K562 (cell line): Measurements from ENCODE around the gene GALNT5. TPM values are rescaled to one million over a fixed set of nuclear protein-coding genes. Genes with fewer than 3 reads are reported as not detected.

Source experiments
- BACH1 ChIP-seq: fragments of 200-800 bp; sonication (Bioruptor generic); IDR thresholded peaks from 2 replicates; pipeline ENCODE4 v1.6.1; 2016; ENCODE audit warnings: missing genetic modification characterization, missing compliant biosample characterization
- BRD4 ChIP-seq: fragments of 200-600 bp; sonication (generic); IDR thresholded peaks from 2 replicates; pipeline ENCODE4 v1.6.1; 2017; ENCODE audit warnings: inconsistent platforms
- CREB3L1 ChIP-seq: fragments of 450-650 bp; IDR thresholded peaks from 2 replicates; pipeline ENCODE4 v1.6.1; 2014; ENCODE audit warnings: low read depth, mild to moderate bottlenecking, moderate library complexity, borderline replicate concordance
- EGR1 ChIP-seq: fragments of 450-650 bp; conservative IDR thresholded peaks from 2 replicates; pipeline ENCODE4 v1.6.1; 2017; ENCODE audit warnings: mild to moderate bottlenecking
- FOXA1 ChIP-seq: fragments of 450-650 bp; IDR thresholded peaks from 2 replicates; pipeline ENCODE4 v1.6.1; 2016; ENCODE audit warnings: mild to moderate bottlenecking, borderline replicate concordance
- GMEB1 ChIP-seq: fragments of 250-450 bp; sonication (Bioruptor Pico); IDR thresholded peaks from 2 replicates; pipeline ENCODE4 v1.4.0; 2020; ENCODE audit warnings: mild to moderate bottlenecking
- KAT7 ChIP-seq: sonication (generic); formaldehyde crosslinking; IDR thresholded peaks from 2 replicates; pipeline ENCODE4 v1.8.0; 2022; ENCODE audit warnings: missing genetic modification reagents, mild to moderate bottlenecking, borderline replicate concordance
- MEIS2 ChIP-seq: fragments of 450-650 bp; IDR thresholded peaks from 2 replicates; pipeline ENCODE4 v1.6.1; 2014; ENCODE audit warnings: mild to moderate bottlenecking; ENCODE audit not compliant: partially characterized antibody
- MIER1 ChIP-seq: fragments of 450-650 bp; IDR thresholded peaks from 2 replicates; pipeline ENCODE4 v1.6.1; 2016; ENCODE audit warnings: antibody characterized with exemption, mild to moderate bottlenecking, low read depth
- MLX ChIP-seq, 2 experiments: fragments of 450-650 bp in 1 of 2; sonication (generic) in 1 of 2; formaldehyde crosslinking; conservative IDR thresholded peaks; 2 replicates each; pipeline versions ENCODE4 v1.4.0 to v1.8.1; 2020 to 2022; ENCODE audit warnings: mild to moderate bottlenecking in 1 of 2, missing genetic modification reagents in 1 of 2
- SIRT6 ChIP-seq: IDR thresholded peaks from one replicate; pipeline ENCODE4 v1.6.1; 2012; ENCODE audit warnings: low read depth, mild to moderate bottlenecking, control low read depth, inconsistent platforms, low read length, moderate library complexity
- ZBTB43 ChIP-seq: sonication (generic); formaldehyde crosslinking; IDR thresholded peaks from 2 replicates; pipeline ENCODE4 v1.8.0; 2023; ENCODE audit warnings: mild to moderate bottlenecking, missing genetic modification reagents
- ZNF184 ChIP-seq: sonication (generic); formaldehyde crosslinking; IDR thresholded peaks from 2 replicates; pipeline ENCODE4 v1.5.0; 2020; ENCODE audit warnings: missing genetic modification reagents
- polyA plus RNA-seq, 8 experiments: library from polyadenylated mRNA; depleted of rRNA in 4 of 8; stranded (reverse) in 5 of 8; unstranded in 3 of 8; fragments of >200 nt; fragmentation: Nextera tagmentation in 2 of 8; fragmentation: Illumina TruSeq in 1 of 8; extraction: Ambion mirVana in 2 of 8; extraction: Trizol in 1 of 8; gene quantifications; 2 replicates each; pipeline versions ENCODE4 v1.2.1 to v1.2.3, GENCODE V29; 2011 to 2014; ENCODE audit warnings: inconsistent platforms in 1 of 8, missing spikeins in 1 of 8
- total RNA-seq, 7 experiments: library from RNA; depleted of rRNA in 6 of 7; stranded (reverse); fragments of >200 nt in 6 of 7; fragmentation: Illumina TruSeq in 2 of 7; extraction: Trizol in 2 of 7; gene quantifications; 2 replicates each; pipeline versions ENCODE4 v1.2.1 to v1.2.3, GENCODE V29; 2011 to 2021; ENCODE audit warnings: low replicate concordance in 1 of 7
- TF ChIP-seq, protein P1 (sequence below): sonication (generic); formaldehyde crosslinking; IDR thresholded peaks from 2 replicates; pipeline ENCODE4 v1.8.0; 2022; ENCODE audit warnings: missing genetic modification reagents, mild to moderate bottlenecking, borderline replicate concordance
- TF ChIP-seq, protein P2 (sequence below): fragments of 200-400 bp; formaldehyde crosslinking; IDR thresholded peaks from 2 replicates; pipeline ENCODE4 v1.6.1; 2017; ENCODE audit warnings: mild to moderate bottlenecking, low read depth, low read length, moderate library complexity

The GALNT5 gene
- total and polyA plus RNA-seq, 9 of the 15 experiments (the other 6 are each of a cell fraction or from before 2014, with no cell fraction given): 21.6 to 73.0 (median 54.7) TPM

GRCh38 chr2:157260533-157261198, 3.2 kb downstream of the GALNT5 start (continued):
- TF ChIP-seq, protein P1, sequence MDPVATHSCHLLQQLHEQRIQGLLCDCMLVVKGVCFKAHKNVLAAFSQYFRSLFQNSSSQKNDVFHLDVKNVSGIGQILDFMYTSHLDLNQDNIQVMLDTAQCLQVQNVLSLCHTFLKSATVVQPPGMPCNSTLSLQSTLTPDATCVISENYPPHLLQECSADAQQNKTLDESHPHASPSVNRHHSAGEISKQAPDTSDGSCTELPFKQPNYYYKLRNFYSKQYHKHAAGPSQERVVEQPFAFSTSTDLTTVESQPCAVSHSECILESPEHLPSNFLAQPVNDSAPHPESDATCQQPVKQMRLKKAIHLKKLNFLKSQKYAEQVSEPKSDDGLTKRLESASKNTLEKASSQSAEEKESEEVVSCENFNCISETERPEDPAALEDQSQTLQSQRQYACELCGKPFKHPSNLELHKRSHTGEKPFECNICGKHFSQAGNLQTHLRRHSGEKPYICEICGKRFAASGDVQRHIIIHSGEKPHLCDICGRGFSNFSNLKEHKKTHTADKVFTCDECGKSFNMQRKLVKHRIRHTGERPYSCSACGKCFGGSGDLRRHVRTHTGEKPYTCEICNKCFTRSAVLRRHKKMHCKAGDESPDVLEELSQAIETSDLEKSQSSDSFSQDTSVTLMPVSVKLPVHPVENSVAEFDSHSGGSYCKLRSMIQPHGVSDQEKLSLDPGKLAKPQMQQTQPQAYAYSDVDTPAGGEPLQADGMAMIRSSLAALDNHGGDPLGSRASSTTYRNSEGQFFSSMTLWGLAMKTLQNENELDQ (CRISPR knock-in tag): no peak
- no peak for TF ChIP-seq MLX (CRISPR knock-in tag; conservative IDR thresholded peaks at IDR 0.05)
- TF ChIP-seq, protein P2, sequence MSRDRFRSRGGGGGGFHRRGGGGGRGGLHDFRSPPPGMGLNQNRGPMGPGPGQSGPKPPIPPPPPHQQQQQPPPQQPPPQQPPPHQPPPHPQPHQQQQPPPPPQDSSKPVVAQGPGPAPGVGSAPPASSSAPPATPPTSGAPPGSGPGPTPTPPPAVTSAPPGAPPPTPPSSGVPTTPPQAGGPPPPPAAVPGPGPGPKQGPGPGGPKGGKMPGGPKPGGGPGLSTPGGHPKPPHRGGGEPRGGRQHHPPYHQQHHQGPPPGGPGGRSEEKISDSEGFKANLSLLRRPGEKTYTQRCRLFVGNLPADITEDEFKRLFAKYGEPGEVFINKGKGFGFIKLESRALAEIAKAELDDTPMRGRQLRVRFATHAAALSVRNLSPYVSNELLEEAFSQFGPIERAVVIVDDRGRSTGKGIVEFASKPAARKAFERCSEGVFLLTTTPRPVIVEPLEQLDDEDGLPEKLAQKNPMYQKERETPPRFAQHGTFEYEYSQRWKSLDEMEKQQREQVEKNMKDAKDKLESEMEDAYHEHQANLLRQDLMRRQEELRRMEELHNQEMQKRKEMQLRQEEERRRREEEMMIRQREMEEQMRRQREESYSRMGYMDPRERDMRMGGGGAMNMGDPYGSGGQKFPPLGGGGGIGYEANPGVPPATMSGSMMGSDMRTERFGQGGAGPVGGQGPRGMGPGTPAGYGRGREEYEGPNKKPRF: no peak
- TF ChIP-seq KAT7: no peak; the same call in 1 of the 2 replicates
- no peak for TF ChIP-seq GMEB1 (CRISPR knock-in tag)
- no peak for TF ChIP-seq CREB3L1
- TF ChIP-seq MEIS2: no peak
- peak; percentile 85 for TF ChIP-seq BRD4
- peak; percentile 31 for TF ChIP-seq SIRT6
- no peak for TF ChIP-seq ZNF184
- peak; percentile 27; the same call in 1 of the 2 replicates for TF ChIP-seq BACH1
- no peak for TF ChIP-seq ZBTB43 (CRISPR knock-in tag)
- TF ChIP-seq MIER1: 0 out of 2 replicates have a peak, but pooled peaks have one; percentile 21
- TF ChIP-seq EGR1: no peak
- no peak for TF ChIP-seq FOXA1
